HG02759 (cell line): ENCODE results near the gene CD70.
"Not testable (repeated sequence)": the region's sequence is repeated elsewhere in the genome, so short reads cannot be mapped to it uniquely, and the experiment has no call there.

ENCODE experiments used
- ATAC-seq: cut with Tn5 transposase; IDR thresholded peaks from one replicate; pipeline ENCODE4 v1.9.1; 2021; ENCODE audit warnings: mild to moderate bottlenecking, moderate library complexity; ENCODE audit not compliant: unreplicated experiment

The CD70 gene

GRCh38 chr19:6598254-6598892, 7.4 kb upstream of the CD70 start:
- ATAC-seq, result not testable (repeated sequence)

GRCh38 chr19:6597471-6598253, 6.7 kb upstream of the CD70 start:
- not testable (repeated sequence) for ATAC-seq

- no peak for ATAC-seq
Observed at GRCh38 chr19:6596621-6597020, 5.7 kb upstream of the CD70 start.

GRCh38 chr19:6593651-6594416, 2.9 kb upstream of the CD70 start:
- ATAC-seq, result no peak

GRCh38 chr19:6590258-6590826, 608 bp downstream of the CD70 start:
- peak; percentile 14 for ATAC-seq

- ATAC-seq, result no peak
Observed at GRCh38 chr19:6589711-6590257, 1.2 kb downstream of the CD70 start.

- ATAC-seq, result no peak
Observed at GRCh38 chr19:6588508-6589345, 2.2 kb downstream of the CD70 start.

GRCh38 chr19:6587998-6588507, 2.9 kb downstream of the CD70 start:
- no peak for ATAC-seq

- no peak for ATAC-seq
Observed at GRCh38 chr19:6587093-6587820, 3.7 kb downstream of the CD70 start.

- no peak for ATAC-seq
Observed at GRCh38 chr19:6586726-6587092, 4.2 kb downstream of the CD70 start.

- no peak for ATAC-seq
Observed at GRCh38 chr19:6586056-6586455, 4.9 kb downstream of the CD70 start.

GRCh38 chr19:6582515-6583484, 8.2 kb downstream of the CD70 start:
- ATAC-seq, result not testable (repeated sequence)

- no peak for ATAC-seq
Observed at GRCh38 chr19:6580313-6580712, 10.6 kb downstream of the CD70 start.

- ATAC-seq, result no peak
Observed at GRCh38 chr19:6579450-6580178, 11.3 kb downstream of the CD70 start.

GRCh38 chr19:6577476-6578125, 13.3 kb downstream of the CD70 start:
- peak; percentile 72 for ATAC-seq

GRCh38 chr19:6576869-6577475, 14.0 kb downstream of the CD70 start:
- ATAC-seq, result no peak

GRCh38 chr19:6573350-6573749, 17.6 kb downstream of the CD70 start:
- no peak for ATAC-seq
